ENCODE data around the gene DNMBP. TPM values are rescaled to one million over a fixed set of nuclear protein-coding genes. Genes with fewer than 3 reads are reported as not detected.
"Not testable (repeated sequence)": the region's sequence is repeated elsewhere in the genome, so short reads cannot be mapped to it uniquely, and the experiment has no call there.

DNMBP gene
- total and polyA plus RNA-seq, 2 of the 4 experiments (the other 2 are of a cell fraction): 10.9 to 13.6 TPM

DNA sequence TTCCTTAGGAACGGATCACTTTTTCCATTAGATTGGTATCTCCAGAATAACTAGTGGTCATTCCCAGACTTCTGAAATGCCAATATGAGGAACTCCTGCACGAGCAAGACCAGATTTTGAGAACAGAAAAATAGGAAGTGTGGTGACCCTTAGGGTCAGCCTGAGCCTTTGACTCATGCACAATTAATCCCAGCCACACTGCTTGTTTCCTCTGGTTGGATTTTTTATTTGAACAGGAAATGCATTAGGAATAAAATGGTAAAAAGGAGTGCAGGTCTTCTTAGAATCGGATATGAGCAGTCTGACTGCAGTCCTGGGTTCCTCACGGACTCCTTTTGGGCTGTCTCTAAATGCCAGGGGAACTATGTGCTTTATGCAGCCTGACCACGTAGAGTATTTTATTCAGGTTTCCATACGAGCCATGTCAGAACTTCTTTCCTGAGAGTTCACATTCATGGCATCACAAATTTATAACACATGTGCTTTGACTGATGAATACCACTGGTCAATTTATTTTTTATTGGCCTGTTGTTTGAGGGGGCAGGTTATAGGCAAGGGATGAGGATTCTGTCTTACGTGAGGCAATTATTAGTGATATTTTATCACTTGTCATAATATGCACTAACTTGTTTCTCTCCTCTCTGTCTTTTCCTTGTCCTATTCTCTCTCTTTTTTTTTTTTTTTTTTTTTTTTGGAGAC, 46.1 kb downstream of the DNMBP start:
- H2BK15ac ChIP-seq (ENCODE audit: low read depth, low read length); H2AK5ac ChIP-seq (ENCODE audit: low read depth, low read length); BruUV-seq (replicated peaks); H4K20me1 ChIP-seq (ENCODE audit: insufficient read depth, low read length); H3K36me3 ChIP-seq (ENCODE audit: control insufficient read depth, insufficient read depth, low read length); H3K9ac ChIP-seq (ENCODE audit: low read depth, low read length); H4K91ac ChIP-seq (ENCODE audit: insufficient read depth, low read depth, low read length); H3K4me1 ChIP-seq (ENCODE audit: control insufficient read depth, insufficient read depth, low read length); H3K18ac ChIP-seq (ENCODE audit: low read depth, low read length); H3K4me2 ChIP-seq (ENCODE audit: low read depth, low read length); H4K5ac ChIP-seq (ENCODE audit: low read depth, low read length); POLR2A ChIA-PET (ENCODE audit: unreplicated experiment); CTCF ChIA-PET; H3K27ac ChIP-seq (ENCODE audit: insufficient read depth, low read length); H2AFZ ChIP-seq (replicated peaks; ENCODE audit: low read length, poor library complexity); H3K9me1 ChIP-seq (ENCODE audit: insufficient read depth, low read length); H3K9me3 ChIP-seq (ENCODE audit: control insufficient read depth, insufficient read depth, low read length); H3K4me3 ChIP-seq (ENCODE audit: insufficient read depth, low read depth, low read length); dilution Hi-C loops (cut with HindIII; ENCODE audit: low sequenced_read_pairs, unreplicated experiment); H3K27me3 ChIP-seq (ENCODE audit: control insufficient read depth, insufficient read depth, low read length); H2BK5ac ChIP-seq (ENCODE audit: low read depth, low read length, poor library complexity, severe bottlenecking); H4K8ac ChIP-seq (ENCODE audit: low read depth in 2 of 2, low read length in 2 of 2); H2AK9ac ChIP-seq (replicated peaks; ENCODE audit: low read depth, low read length, poor library complexity); DNase-seq; H3K56ac ChIP-seq (ENCODE audit: extremely low read depth, insufficient read depth, low read length): not testable (repeated sequence)
- intact Hi-C loops (cut with micrococcal nuclease) (loop anchor here (2.0 kb wide), 1 partner anchor 109 kb away; no protein-coding TSS in a partner anchor), in situ Hi-C loops (cut with MboI; ENCODE audit: low sequenced_read_pairs) (loop anchor here (10.0 kb wide), 1 partner anchor 81 kb away; no protein-coding TSS in a partner anchor)
- peak overlapping the region; percentile 87; the same call in 1 of the 2 replicates for H2BK20ac ChIP-seq (ENCODE audit: low read depth, low read length)
- H2BK120ac ChIP-seq (ENCODE audit: low read depth, low read length): peak overlapping the region; percentile 83; the same call in 1 of the 2 replicates
- peak overlapping the region; percentile 65; the same call in 1 of the 2 replicates for H3K4ac ChIP-seq (ENCODE audit: low read depth, low read length)
- peak; percentile 87 for ATAC-seq (ENCODE audit: low read depth)
- H3K79me1 ChIP-seq (ENCODE audit: low read depth in 1 of 2, low read length in 2 of 2): peaks cover 9 to 37% of the 10 kb centered on the region in 2 experiments; a peak in 3 of 4 replicates
- 0 out of 2 replicates have a peak overlapping the region, but pooled peaks have one; percentile 51 for H3K23ac ChIP-seq (ENCODE audit: low read depth, low read length)
- H3K14ac ChIP-seq (replicated peaks; ENCODE audit: low read depth, low read length): peak overlapping the region; percentile 87; the same call in 1 of the 2 replicates
- no CpG with 5 or more reads among the region's 7 CpGs for WGBS, 2 experiments (ENCODE audit: extremely low coverage in 2 of 2, insufficient read length in 1 of 2)
